ENCODE results near the gene CDC25B. TPM values are rescaled to one million over a fixed set of nuclear protein-coding genes. Genes with fewer than 3 reads are reported as not detected.

Gene CDC25B
- total and polyA plus RNA-seq, 2 of the 8 experiments (the other 6 are each of a cell fraction or from before 2014, with no cell fraction given), result 21.7 to 31.2 TPM

DNA sequence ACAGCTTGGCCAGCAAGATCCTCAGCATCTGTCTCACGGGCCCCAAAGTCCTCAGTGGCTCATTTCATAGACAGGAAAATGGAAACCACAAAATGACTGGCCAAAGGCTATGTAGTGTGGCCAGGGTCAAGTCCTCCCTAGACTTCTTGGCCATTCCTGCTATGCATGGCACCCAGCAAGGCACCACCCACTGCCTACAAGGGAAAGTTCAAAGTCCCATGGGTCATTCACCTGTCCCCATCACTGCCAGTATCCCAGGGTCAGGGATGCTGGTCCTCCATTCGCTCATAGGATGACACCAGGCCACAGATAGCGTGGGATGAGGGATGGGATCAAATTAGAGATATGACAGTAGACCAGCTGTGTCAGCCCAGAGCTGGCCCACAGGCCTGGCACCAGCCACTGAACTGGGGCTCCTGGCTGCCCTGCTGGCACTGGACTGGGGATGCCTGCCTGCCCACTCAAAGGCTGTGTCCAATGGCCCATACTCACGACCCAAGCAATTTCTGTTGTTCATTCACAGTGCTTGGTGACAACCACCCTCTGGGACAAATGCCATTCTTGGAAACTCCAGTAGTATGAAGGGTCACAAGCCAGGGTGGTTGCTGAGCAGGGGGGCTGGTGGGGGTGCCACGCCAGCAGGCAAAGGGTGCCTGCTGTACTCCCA lies 40.2 kb upstream of the CDC25B start (continued):
- no peak for TF ChIP-seq CTBP2 (IDR thresholded peaks at IDR 0.05; ENCODE audit: borderline replicate concordance, insufficient read depth, insufficient read length, low read length)
- TF ChIP-seq ASH2L (IDR thresholded peaks at IDR 0.05; ENCODE audit: low read length), result no peak
- TF ChIP-seq, protein P1, sequence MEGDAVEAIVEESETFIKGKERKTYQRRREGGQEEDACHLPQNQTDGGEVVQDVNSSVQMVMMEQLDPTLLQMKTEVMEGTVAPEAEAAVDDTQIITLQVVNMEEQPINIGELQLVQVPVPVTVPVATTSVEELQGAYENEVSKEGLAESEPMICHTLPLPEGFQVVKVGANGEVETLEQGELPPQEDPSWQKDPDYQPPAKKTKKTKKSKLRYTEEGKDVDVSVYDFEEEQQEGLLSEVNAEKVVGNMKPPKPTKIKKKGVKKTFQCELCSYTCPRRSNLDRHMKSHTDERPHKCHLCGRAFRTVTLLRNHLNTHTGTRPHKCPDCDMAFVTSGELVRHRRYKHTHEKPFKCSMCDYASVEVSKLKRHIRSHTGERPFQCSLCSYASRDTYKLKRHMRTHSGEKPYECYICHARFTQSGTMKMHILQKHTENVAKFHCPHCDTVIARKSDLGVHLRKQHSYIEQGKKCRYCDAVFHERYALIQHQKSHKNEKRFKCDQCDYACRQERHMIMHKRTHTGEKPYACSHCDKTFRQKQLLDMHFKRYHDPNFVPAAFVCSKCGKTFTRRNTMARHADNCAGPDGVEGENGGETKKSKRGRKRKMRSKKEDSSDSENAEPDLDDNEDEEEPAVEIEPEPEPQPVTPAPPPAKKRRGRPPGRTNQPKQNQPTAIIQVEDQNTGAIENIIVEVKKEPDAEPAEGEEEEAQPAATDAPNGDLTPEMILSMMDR (IDR thresholded peaks at IDR 0.05; ENCODE audit: control extremely low read depth in 1 of 3, insufficient read depth in 1 of 3, low read depth in 1 of 3, low read length in 3 of 3), result no peak
- TF ChIP-seq SUZ12 (IDR thresholded peaks at IDR 0.05; ENCODE audit: low read length), result no peak
- TF ChIP-seq, protein P2, sequence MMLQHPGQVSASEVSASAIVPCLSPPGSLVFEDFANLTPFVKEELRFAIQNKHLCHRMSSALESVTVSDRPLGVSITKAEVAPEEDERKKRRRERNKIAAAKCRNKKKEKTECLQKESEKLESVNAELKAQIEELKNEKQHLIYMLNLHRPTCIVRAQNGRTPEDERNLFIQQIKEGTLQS (IDR thresholded peaks at IDR 0.05; ENCODE audit: insufficient read depth, low read depth, low read length), result no peak
- TF ChIP-seq, protein P3, sequence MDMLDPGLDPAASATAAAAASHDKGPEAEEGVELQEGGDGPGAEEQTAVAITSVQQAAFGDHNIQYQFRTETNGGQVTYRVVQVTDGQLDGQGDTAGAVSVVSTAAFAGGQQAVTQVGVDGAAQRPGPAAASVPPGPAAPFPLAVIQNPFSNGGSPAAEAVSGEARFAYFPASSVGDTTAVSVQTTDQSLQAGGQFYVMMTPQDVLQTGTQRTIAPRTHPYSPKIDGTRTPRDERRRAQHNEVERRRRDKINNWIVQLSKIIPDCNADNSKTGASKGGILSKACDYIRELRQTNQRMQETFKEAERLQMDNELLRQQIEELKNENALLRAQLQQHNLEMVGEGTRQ (IDR thresholded peaks at IDR 0.05; ENCODE audit: low read length), result no peak
- TF ChIP-seq TCF12 (IDR thresholded peaks at IDR 0.05; ENCODE audit: low read depth, low read length), result no peak
- TF ChIP-seq ZNF274 (IDR thresholded peaks at IDR 0.05; ENCODE audit: borderline replicate concordance, extremely low read depth, low read length), result no peak

Data from H1 (cell line).